HCT116 (cell line): ENCODE data around the gene GNAO1. TPM values are rescaled to one million over a fixed set of nuclear protein-coding genes. Genes with fewer than 3 reads are reported as not detected.

Experiments
- ATAC-seq: fragments of 200-7000 bp; cut with Tn5 transposase; 2 replicates; pipeline ENCODE4 v1.9.1; 2020; ENCODE audit warnings: mild to moderate bottlenecking, moderate library complexity
- BruUV-seq: library from RNA; stranded (reverse); fragments of 400-500 nt; replicated peaks from 2 replicates; lab custom pipeline; 2021; lab: Mats Ljungman, UMichigan
- CTCF ChIA-PET: fragments of 300-600 bp; sonication (Branson Sonifier 250); formaldehyde crosslinking; loops from one replicate; lab custom pipeline; 2021; ENCODE audit warnings: antibody characterized with exemption; lab: Charles Lee
- POLR2A ChIA-PET: fragments of 300-600, 350-600 bp; sonication (Branson Sonifier 250); formaldehyde crosslinking; loops from one replicate; lab custom pipeline; 2021; ENCODE audit warnings: antibody characterized with exemption; lab: Charles Lee
- RAD21 ChIA-PET, 2 experiments: fragments of 300-600 bp; sonication (Branson Sonifier 250); formaldehyde crosslinking; loops; one replicate each; lab custom pipeline; 2023; ENCODE audit warnings: low total read pairs in 2 of 2; ENCODE audit not compliant: uncharacterized antibody in 2 of 2, unreplicated experiment in 2 of 2, low non-redundant PET in 1 of 2; lab: Charles Lee
- DNase-seq: peaks from one replicate; pipeline ENCODE4 v3.0.0-alpha.2; 2010; ENCODE audit warnings: low read depth, low spot score
- H2AFZ ChIP-seq: fragments of 200-600 bp; shearing (Covaris generic), sonication (generic); 2 replicates; pipeline ENCODE4 v1.6.1; 2017; ENCODE audit warnings: low read depth, mixed run types, mixed read lengths, antibody characterized with exemption, low read length; ENCODE audit not compliant: poor library complexity, severe bottlenecking
- H3K27ac ChIP-seq: 2 replicates; pipeline ENCODE4 v1.5.1; 2012; ENCODE audit warnings: low read depth, low read length
- H3K27me3 ChIP-seq: fragments of 200-600 bp; sonication (generic); 2 replicates; pipeline ENCODE4 v1.6.1; 2016; ENCODE audit warnings: mixed run types, low read length, mixed read lengths; ENCODE audit not compliant: insufficient read depth
- H3K36me3 ChIP-seq, 2 experiments: fragments of 200-500 bp in 1 of 2; fragments of 200-600 bp in 1 of 2; sonication (Bioruptor generic) in 1 of 2; sonication (generic) in 1 of 2; 2 replicates each; pipeline versions ENCODE4 v1.5.1 to v1.6.1; 2014 to 2016; ENCODE audit warnings: low read length in 2 of 2, inconsistent platforms in 1 of 2, mixed read lengths in 1 of 2, mixed run types in 1 of 2; ENCODE audit not compliant: insufficient read depth in 2 of 2, control insufficient read depth in 1 of 2
- H3K4me1 ChIP-seq, 2 experiments: fragments of 200-600 bp in 1 of 2; sonication (generic) in 1 of 2; 2 replicates each; pipeline versions ENCODE4 v1.5.1 to v1.6.1; 2012 to 2017; ENCODE audit warnings: low read length in 2 of 2, inconsistent platforms in 1 of 2, mild to moderate bottlenecking in 1 of 2, mixed read lengths in 1 of 2, mixed run types in 1 of 2, moderate library complexity in 1 of 2; ENCODE audit not compliant: insufficient read depth in 2 of 2, control insufficient read depth in 1 of 2
- H3K4me2 ChIP-seq: fragments of 200-600 bp; sonication (generic); 2 replicates; pipeline ENCODE4 v1.6.1; 2017; ENCODE audit warnings: mixed run types, low read length, mixed read lengths
- H3K4me3 ChIP-seq, 2 experiments: fragments of 200-600 bp in 1 of 2; sonication (generic) in 1 of 2; replicated peaks in 1 of 2; 2 replicates each; pipeline ENCODE4 v1.5.1; 2011 to 2016; ENCODE audit warnings: low read length in 2 of 2, control low read depth in 1 of 2, low read depth in 1 of 2, mild to moderate bottlenecking in 1 of 2, mixed read lengths in 1 of 2, mixed run types in 1 of 2
- H3K79me2 ChIP-seq: fragments of 200-600 bp; sonication (generic); 2 replicates; pipeline ENCODE4 v1.6.1; 2017; ENCODE audit warnings: mild to moderate bottlenecking, mixed run types, low read length, moderate library complexity, mixed read lengths; ENCODE audit not compliant: insufficient read depth
- H3K9ac ChIP-seq: fragments of 200-600 bp; sonication (generic); 2 replicates; pipeline ENCODE4 v1.6.1; 2016; ENCODE audit warnings: low read length, mixed read lengths
- H3K9me2 ChIP-seq: fragments of 200-600 bp; sonication (generic), shearing (Covaris generic); 2 replicates; pipeline ENCODE4 v1.6.1; 2017; ENCODE audit warnings: mixed run types, mild to moderate bottlenecking, moderate library complexity; ENCODE audit not compliant: insufficient read depth
- H3K9me3 ChIP-seq, 2 experiments: fragments of 200-500 bp in 1 of 2; fragments of 200-600 bp in 1 of 2; sonication (Bioruptor generic) in 1 of 2; sonication (generic) in 1 of 2; 2 replicates each; pipeline ENCODE4 v1.6.1; 2014 to 2017; ENCODE audit warnings: low read length in 2 of 2, mixed read lengths in 2 of 2, inconsistent platforms in 1 of 2, low read depth in 1 of 2, mild to moderate bottlenecking in 1 of 2, mixed run types in 1 of 2, moderate library complexity in 1 of 2; ENCODE audit not compliant: control insufficient read depth in 1 of 2, insufficient read depth in 1 of 2
- H4K20me1 ChIP-seq: fragments of 200-600 bp; sonication (generic), shearing (Covaris generic); 2 replicates; pipeline ENCODE4 v1.6.1; 2017; ENCODE audit warnings: mixed run types, mild to moderate bottlenecking, moderate library complexity; ENCODE audit not compliant: insufficient read depth
- EZH2 ChIP-seq: fragments of 200-600 bp; sonication (generic); IDR thresholded peaks from 2 replicates; pipeline ENCODE4 v1.6.1; 2017; ENCODE audit warnings: antibody characterized with exemption, mixed run types
- EZH2phosphoT487 ChIP-seq: fragments of 200-600 bp; IDR thresholded peaks from 2 replicates; pipeline ENCODE4 v1.6.1; 2018; ENCODE audit warnings: antibody characterized with exemption, borderline replicate concordance
- SRF ChIP-seq: IDR thresholded peaks from 2 replicates; pipeline ENCODE4 v1.6.1; 2012; ENCODE audit warnings: low read depth
- intact Hi-C: fragments of 100-400 bp; cut with micrococcal nuclease; formaldehyde crosslinking; loops from 2 replicates; pipeline ENCODE4 v1.10.0; 2022
- total RNA-seq: library from RNA; stranded (reverse); gene quantifications from one replicate; pipeline ENCODE4 v1.2.1, GENCODE V29; 2021; ENCODE audit not compliant: unreplicated experiment
- TF ChIP-seq, protein P1 (sequence below): IDR thresholded peaks from 2 replicates; pipeline ENCODE4 v1.6.1; 2011; ENCODE audit warnings: mild to moderate bottlenecking, low read length, moderate library complexity; ENCODE audit not compliant: insufficient replicate concordance; ENCODE audit errors: extremely low read depth
- TF ChIP-seq, protein P2 (sequence below): IDR thresholded peaks from 2 replicates; pipeline ENCODE4 v1.6.1; 2012

Gene GNAO1
- total RNA-seq, 1 experiment from 2014 or later = 0.12 TPM

GRCh38 chr16:56278196-56278855, 87.0 kb downstream of the GNAO1 start:
- no peak overlapping the region for H3K4me2 ChIP-seq
- peaks cover 32% of the 10 kb centered on the region for H3K27me3 ChIP-seq
- no peaks in the 10 kb centered on the region for H3K36me3 ChIP-seq
- no peak for TF ChIP-seq EZH2phosphoT487
- TF ChIP-seq SRF = no peak
- TF ChIP-seq, protein P1, sequence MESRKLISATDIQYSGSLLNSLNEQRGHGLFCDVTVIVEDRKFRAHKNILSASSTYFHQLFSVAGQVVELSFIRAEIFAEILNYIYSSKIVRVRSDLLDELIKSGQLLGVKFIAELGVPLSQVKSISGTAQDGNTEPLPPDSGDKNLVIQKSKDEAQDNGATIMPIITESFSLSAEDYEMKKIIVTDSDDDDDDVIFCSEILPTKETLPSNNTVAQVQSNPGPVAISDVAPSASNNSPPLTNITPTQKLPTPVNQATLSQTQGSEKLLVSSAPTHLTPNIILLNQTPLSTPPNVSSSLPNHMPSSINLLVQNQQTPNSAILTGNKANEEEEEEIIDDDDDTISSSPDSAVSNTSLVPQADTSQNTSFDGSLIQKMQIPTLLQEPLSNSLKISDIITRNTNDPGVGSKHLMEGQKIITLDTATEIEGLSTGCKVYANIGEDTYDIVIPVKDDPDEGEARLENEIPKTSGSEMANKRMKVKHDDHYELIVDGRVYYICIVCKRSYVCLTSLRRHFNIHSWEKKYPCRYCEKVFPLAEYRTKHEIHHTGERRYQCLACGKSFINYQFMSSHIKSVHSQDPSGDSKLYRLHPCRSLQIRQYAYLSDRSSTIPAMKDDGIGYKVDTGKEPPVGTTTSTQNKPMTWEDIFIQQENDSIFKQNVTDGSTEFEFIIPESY = no peak
- no peak for TF ChIP-seq EZH2
- TF ChIP-seq, protein P2, sequence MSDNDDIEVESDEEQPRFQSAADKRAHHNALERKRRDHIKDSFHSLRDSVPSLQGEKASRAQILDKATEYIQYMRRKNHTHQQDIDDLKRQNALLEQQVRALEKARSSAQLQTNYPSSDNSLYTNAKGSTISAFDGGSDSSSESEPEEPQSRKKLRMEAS = no peak
- intact Hi-C loops = no loop called here
- H3K4me3 ChIP-seq = no peak overlapping the region
- no peaks in the 10 kb centered on the region for H3K79me2 ChIP-seq
- POLR2A ChIA-PET = no interaction called here
- RAD21 ChIA-PET = interaction anchor here in 1 of 2 experiments (0.6 kb wide), 1 partner anchor 42 kb away, joined by 3 read pairs; no protein-coding TSS in a partner anchor
- no peaks in the 10 kb centered on the region for H3K9me2 ChIP-seq
- DNase-seq (no peak), ATAC-seq (no peak)
- no peak overlapping the region for H2AFZ ChIP-seq
- no peak overlapping the region for H3K9ac ChIP-seq
- no peak overlapping the region for H3K27ac ChIP-seq
- no peaks in the 10 kb centered on the region for H4K20me1 ChIP-seq
- no peaks in the 10 kb centered on the region for H3K4me1 ChIP-seq
- CTCF ChIA-PET = no interaction called here
- no peaks in the 10 kb centered on the region for H3K9me3 ChIP-seq
- BruUV-seq = no TSS peak

- ChIA-PET POLR2A (no interaction called here), RAD21 (no interaction called here), CTCF (no interaction called here)
- intact Hi-C loops = no loop called here
- Histone ChIP-seq H3K9me2 (no peaks in the 10 kb centered on the region), H4K20me1 (no peaks in the 10 kb centered on the region), H3K27ac (no peak overlapping the region), H3K9me3 (no peaks in the 10 kb centered on the region), H3K36me3 (no peaks in the 10 kb centered on the region), H3K79me2 (no peaks in the 10 kb centered on the region), H3K4me3 (no peak overlapping the region), H3K9ac (no peak overlapping the region), H3K4me1 (no peaks in the 10 kb centered on the region), H3K27me3 (peaks cover 27% of the 10 kb centered on the region), H2AFZ (no peak overlapping the region), H3K4me2 (no peak overlapping the region)
- no TSS peak for BruUV-seq
- DNase-seq = no peak
- TF ChIP-seq, protein P1 = no peak
- ATAC-seq = no peak
Measured at GRCh38 chr16:56279132-56279531, 87.8 kb downstream of the GNAO1 start.
